Measurements from ENCODE around the gene TMED1.

TMED1 gene

GRCh38 chr19:10830931-10831779 lies 4.9 kb downstream of the TMED1 start:
- no peak for DNase-seq

GRCh38 chr19:10830370-10830769 lies 5.6 kb downstream of the TMED1 start:
- no peak for DNase-seq

- no peak for DNase-seq
Observed at GRCh38 chr19:10829967-10830366, 6.0 kb downstream of the TMED1 start.

- DNase-seq, result no peak
Observed at GRCh38 chr19:10828981-10829821, 6.8 kb downstream of the TMED1 start.

- DNase-seq, result no peak
Observed at GRCh38 chr19:10826846-10827245, 9.2 kb downstream of the TMED1 start.

- DNase-seq, result no peak
Observed at GRCh38 chr19:10826231-10826630, 9.8 kb downstream of the TMED1 start.

GRCh38 chr19:10823690-10824089 lies 12.3 kb downstream of the TMED1 start:
- DNase-seq, result no peak

GRCh38 chr19:10820173-10820572 lies 15.8 kb downstream of the TMED1 start:
- DNase-seq, result no peak

- DNase-seq, result no peak
Observed at GRCh38 chr19:10819124-10820060, 16.6 kb downstream of the TMED1 start.

GRCh38 chr19:10818301-10819123 lies 17.5 kb downstream of the TMED1 start:
- no peak for DNase-seq

- DNase-seq, result no peak
Observed at GRCh38 chr19:10817291-10818038, 18.5 kb downstream of the TMED1 start.

- DNase-seq, result no peak
Observed at GRCh38 chr19:10816691-10817090, 19.3 kb downstream of the TMED1 start.

GRCh38 chr19:10815969-10816644 lies 19.9 kb downstream of the TMED1 start:
- DNase-seq, result no peak

GRCh38 chr19:10815007-10815536 lies 20.9 kb downstream of the TMED1 start:
- no peak for DNase-seq

- no peak for DNase-seq
Observed at GRCh38 chr19:10812902-10813404, 23.1 kb downstream of the TMED1 start.

GRCh38 chr19:10812196-10812595 lies 23.8 kb downstream of the TMED1 start:
- no peak for DNase-seq

- DNase-seq, result no peak
Observed at GRCh38 chr19:10811391-10812111, 24.5 kb downstream of the TMED1 start.

- no peak for DNase-seq
Observed at GRCh38 chr19:10809651-10810285, 26.2 kb downstream of the TMED1 start.
